Fibroblast of lung (primary cell): ENCODE data around the gene ELP2. TPM values are rescaled to one million over a fixed set of nuclear protein-coding genes. Genes with fewer than 3 reads are reported as not detected.
"Not testable (repeated sequence)": the region's sequence is repeated elsewhere in the genome, so short reads cannot be mapped to it uniquely, and the experiment has no call there.

ENCODE experiments used
- DNase-seq, 2 donors: peaks; one replicate each; pipeline versions ENCODE4 v3.0.0 to v3.0.0-alpha.2; 2010; ENCODE audit warnings: low read depth in 2 of 2
- H2AFZ ChIP-seq: 2 replicates; pipeline ENCODE4 v1.5.1; 2012; ENCODE audit warnings: low read length, control low read depth, inconsistent platforms
- H3K27ac ChIP-seq: 2 replicates; pipeline ENCODE4 v1.5.1; 2011; ENCODE audit warnings: low read length, control low read depth; ENCODE audit not compliant: insufficient read depth
- H3K27me3 ChIP-seq: 2 replicates; pipeline ENCODE4 v1.5.1; 2011; ENCODE audit warnings: mild to moderate bottlenecking, low read length; ENCODE audit not compliant: control insufficient read depth, insufficient read depth
- H3K36me3 ChIP-seq: 2 replicates; pipeline ENCODE4 v1.5.1; 2011; ENCODE audit warnings: low read length; ENCODE audit not compliant: control insufficient read depth, insufficient read depth
- H3K4me1 ChIP-seq: 2 replicates; pipeline ENCODE4 v1.5.1; 2011; ENCODE audit warnings: low read length; ENCODE audit not compliant: control insufficient read depth, insufficient read depth; ENCODE audit errors: extremely low read depth
- H3K4me2 ChIP-seq: 2 replicates; pipeline ENCODE4 v1.5.1; 2011; ENCODE audit warnings: low read length, control low read depth; ENCODE audit not compliant: insufficient read depth; ENCODE audit errors: extremely low read depth
- H3K4me3 ChIP-seq, 4 experiments: fragments of 200-600 bp in 1 of 4; sonication (generic) in 1 of 4; replicated peaks in 1 of 4; 2 replicates each; pipeline ENCODE4 v1.5.1; 2011 to 2016; ENCODE audit warnings: low read length in 4 of 4, low read depth in 3 of 4, mild to moderate bottlenecking in 3 of 4, control low read depth in 2 of 4, inconsistent platforms in 1 of 4, mixed read lengths in 1 of 4; ENCODE audit not compliant: insufficient read depth in 1 of 4; ENCODE audit errors: control extremely low read depth in 1 of 4
- H3K79me2 ChIP-seq: 2 replicates; pipeline ENCODE4 v1.5.1; 2012; ENCODE audit warnings: mild to moderate bottlenecking, low read length, inconsistent platforms; ENCODE audit not compliant: control insufficient read depth, insufficient read depth
- H3K9ac ChIP-seq: 2 replicates; pipeline ENCODE4 v1.5.1; 2011; ENCODE audit warnings: mild to moderate bottlenecking, low read length, control low read depth; ENCODE audit not compliant: insufficient read depth
- H3K9me3 ChIP-seq: 2 replicates; pipeline ENCODE4 v1.5.1; 2012; ENCODE audit warnings: low read depth, low read length; ENCODE audit not compliant: control insufficient read depth, insufficient read depth
- H4K20me1 ChIP-seq: 2 replicates; pipeline ENCODE4 v1.5.1; 2011; ENCODE audit warnings: low read length; ENCODE audit not compliant: control insufficient read depth, insufficient read depth; ENCODE audit errors: extremely low read depth
- CTCF ChIP-seq, 2 donors: IDR thresholded peaks in 1 of 2; conservative IDR thresholded peaks in 1 of 2; 1 replicate in 1 of 2; 2 replicates in 1 of 2; pipeline ENCODE4 v1.5.1; 2011 to 2012; ENCODE audit warnings: low read length in 2 of 2, control low read depth in 1 of 2, inconsistent platforms in 1 of 2, low read depth in 1 of 2, mild to moderate bottlenecking in 1 of 2
- EZH2 ChIP-seq: IDR thresholded peaks from 2 replicates; pipeline ENCODE4 v1.5.1; 2012; ENCODE audit warnings: low read length, control low read depth, mild to moderate bottlenecking; ENCODE audit errors: missing control alignments
- polyA plus RNA-seq, 2 donors: library from polyadenylated mRNA; depleted of rRNA in 1 of 2; stranded (reverse) in 1 of 2; unstranded in 1 of 2; fragments of >200 nt; gene quantifications; 2 replicates each; pipeline ENCODE4 v1.2.1, GENCODE V29; 2011 to 2012; ENCODE audit warnings: missing spikeins in 1 of 2
- total RNA-seq: library from RNA; depleted of rRNA; stranded (reverse); fragments of >200 nt; gene quantifications from 2 replicates; pipeline ENCODE4 v1.2.1, GENCODE V29; 2014

ELP2 gene
- total and polyA plus RNA-seq, 2 donors (not counting 1 experiment from before 2014, with no cell fraction given) = 96.6 to 309 TPM

GRCh38 chr18:36112302-36112701 is 17.4 kb upstream of the ELP2 start:
- Histone ChIP-seq H3K27me3 (no peaks in the 10 kb centered on the region), H3K27ac (no peak overlapping the region), H3K79me2 (no peaks in the 10 kb centered on the region), H3K9me3 (no peaks in the 10 kb centered on the region), H3K4me1 (no peaks in the 10 kb centered on the region), H3K9ac (no peak overlapping the region), H2AFZ (no peak overlapping the region), H3K4me2 (no peak overlapping the region), H3K4me3 (no peak overlapping the region), H3K36me3 (peaks cover 10% of the 10 kb centered on the region), H4K20me1 (no peaks in the 10 kb centered on the region)
- no peak for TF ChIP-seq EZH2
- TF ChIP-seq CTCF (conservative IDR thresholded peaks at IDR 0.05 in 1 of 2, IDR thresholded peaks at IDR 0.05 in 1 of 2; ENCODE audit: low read depth in 1 of 2, low read length in 2 of 2) = no peak
- no peak for DNase-seq

GRCh38 chr18:36114251-36114650 is 15.4 kb upstream of the ELP2 start:
- no peak overlapping the region for H2AFZ ChIP-seq
- no peaks in the 10 kb centered on the region for H3K4me1 ChIP-seq
- no peak overlapping the region for H3K4me3 ChIP-seq
- DNase-seq = no peak
- TF ChIP-seq EZH2 (no peak), CTCF (conservative IDR thresholded peaks at IDR 0.05 in 1 of 2, IDR thresholded peaks at IDR 0.05 in 1 of 2; ENCODE audit: low read depth in 1 of 2, low read length in 2 of 2) (no peak)
- H3K27ac ChIP-seq = no peak overlapping the region
- H3K4me2 ChIP-seq = no peak overlapping the region
- H3K9me3 ChIP-seq = no peaks in the 10 kb centered on the region
- no peak overlapping the region for H3K9ac ChIP-seq
- no peaks in the 10 kb centered on the region for H3K27me3 ChIP-seq
- no peaks in the 10 kb centered on the region for H4K20me1 ChIP-seq
- H3K79me2 ChIP-seq = no peaks in the 10 kb centered on the region
- peaks cover 10% of the 10 kb centered on the region for H3K36me3 ChIP-seq

- H3K9ac ChIP-seq = no peak overlapping the region
- no peak for DNase-seq
- peaks cover 10% of the 10 kb centered on the region for H3K36me3 ChIP-seq
- H3K4me2 ChIP-seq = no peak overlapping the region
- no peaks in the 10 kb centered on the region for H3K4me1 ChIP-seq
- no peak overlapping the region for H3K27ac ChIP-seq
- no peak overlapping the region for H2AFZ ChIP-seq
- no peak for TF ChIP-seq CTCF (conservative IDR thresholded peaks at IDR 0.05 in 1 of 2, IDR thresholded peaks at IDR 0.05 in 1 of 2; ENCODE audit: low read depth in 1 of 2, low read length in 2 of 2)
- TF ChIP-seq EZH2 = no peak
- H4K20me1 ChIP-seq = no peaks in the 10 kb centered on the region
- no peaks in the 10 kb centered on the region for H3K9me3 ChIP-seq
- no peaks in the 10 kb centered on the region for H3K27me3 ChIP-seq
- no peak overlapping the region for H3K4me3 ChIP-seq
- H3K79me2 ChIP-seq = no peaks in the 10 kb centered on the region
Measured at GRCh38 chr18:36114738-36115137, 15.0 kb upstream of the ELP2 start.

GRCh38 chr18:36116771-36117170 is 12.9 kb upstream of the ELP2 start:
- H4K20me1 ChIP-seq, H2AFZ ChIP-seq, H3K4me3 ChIP-seq, H3K4me1 ChIP-seq, H3K9me3 ChIP-seq, H3K27ac ChIP-seq, H3K9ac ChIP-seq, H3K27me3 ChIP-seq, DNase-seq, H3K4me2 ChIP-seq, H3K79me2 ChIP-seq: not testable (repeated sequence)
- peaks cover 10% of the 10 kb centered on the region for H3K36me3 ChIP-seq
